Activated T-cell treated with anti-CD3 and anti-CD28 coated beads for 24 hours (primary cell): ENCODE measurements around the gene NDUFAF8.
"Not testable (repeated sequence)": the region's sequence is repeated elsewhere in the genome, so short reads cannot be mapped to it uniquely, and the experiment has no call there.

Experiments used
- DNase-seq: peaks from one replicate; pipeline ENCODE4 v3.0.0-alpha.2; 2020; ENCODE audit warnings: low read depth

Gene NDUFAF8

DNA sequence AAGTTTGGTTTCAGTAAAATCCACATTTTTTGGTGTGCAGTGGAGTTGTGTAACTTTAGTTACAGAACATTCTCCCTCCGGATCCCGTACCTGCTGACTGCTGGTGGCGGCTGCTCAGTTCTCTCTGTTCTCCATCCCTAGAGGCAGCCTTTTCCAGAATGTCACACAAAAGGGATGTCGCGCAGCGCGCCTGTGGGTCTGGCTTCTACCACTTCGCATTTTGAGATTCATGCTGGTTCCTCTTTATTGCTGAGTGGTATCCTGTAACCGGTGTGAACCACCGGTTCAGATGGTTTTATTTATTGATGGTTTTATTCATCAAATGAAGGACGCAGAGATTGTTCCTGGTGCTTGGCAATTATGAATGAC lies 15.4 kb upstream of the NDUFAF8 start:
- DNase-seq: no peak

DNA sequence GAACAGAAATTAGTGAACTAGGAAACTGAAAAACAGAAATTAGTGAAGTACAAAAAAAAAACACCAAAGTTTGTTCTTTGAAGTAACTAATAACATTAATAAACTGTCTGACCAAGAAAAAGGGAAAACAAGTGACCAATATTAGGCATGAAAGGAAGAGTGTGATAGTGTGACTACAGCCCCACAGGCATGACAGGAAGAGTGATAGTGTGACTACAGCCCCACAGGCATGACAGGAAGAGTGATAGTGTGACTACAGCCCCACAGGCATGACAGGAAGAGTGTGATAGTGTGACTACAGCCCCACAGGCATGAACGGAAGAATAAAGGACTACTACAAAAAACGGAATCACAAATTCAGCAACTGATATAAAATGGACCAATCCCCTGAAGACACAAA lies 11.5 kb upstream of the NDUFAF8 start:
- not testable (repeated sequence) for DNase-seq

DNA sequence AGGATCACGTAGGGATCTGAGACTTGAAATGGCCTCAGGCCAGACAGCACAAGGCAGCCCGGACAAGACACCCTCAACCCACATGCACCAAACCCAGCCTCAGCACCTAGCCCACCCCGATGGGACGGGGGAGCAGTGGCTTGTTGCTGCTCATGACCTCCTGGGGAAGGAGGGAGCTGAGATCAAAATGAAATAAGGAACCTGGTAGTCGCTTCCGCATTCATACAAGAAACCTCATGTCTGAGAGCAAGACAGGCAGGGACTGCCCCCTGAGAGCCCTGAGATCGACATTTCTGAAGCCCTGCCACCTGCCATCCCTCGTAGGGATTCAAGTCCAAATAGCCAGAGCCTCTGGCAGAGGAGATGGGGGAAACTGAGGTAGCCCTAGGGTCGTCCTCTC lies 10.7 kb upstream of the NDUFAF8 start:
- no peak for DNase-seq

DNA sequence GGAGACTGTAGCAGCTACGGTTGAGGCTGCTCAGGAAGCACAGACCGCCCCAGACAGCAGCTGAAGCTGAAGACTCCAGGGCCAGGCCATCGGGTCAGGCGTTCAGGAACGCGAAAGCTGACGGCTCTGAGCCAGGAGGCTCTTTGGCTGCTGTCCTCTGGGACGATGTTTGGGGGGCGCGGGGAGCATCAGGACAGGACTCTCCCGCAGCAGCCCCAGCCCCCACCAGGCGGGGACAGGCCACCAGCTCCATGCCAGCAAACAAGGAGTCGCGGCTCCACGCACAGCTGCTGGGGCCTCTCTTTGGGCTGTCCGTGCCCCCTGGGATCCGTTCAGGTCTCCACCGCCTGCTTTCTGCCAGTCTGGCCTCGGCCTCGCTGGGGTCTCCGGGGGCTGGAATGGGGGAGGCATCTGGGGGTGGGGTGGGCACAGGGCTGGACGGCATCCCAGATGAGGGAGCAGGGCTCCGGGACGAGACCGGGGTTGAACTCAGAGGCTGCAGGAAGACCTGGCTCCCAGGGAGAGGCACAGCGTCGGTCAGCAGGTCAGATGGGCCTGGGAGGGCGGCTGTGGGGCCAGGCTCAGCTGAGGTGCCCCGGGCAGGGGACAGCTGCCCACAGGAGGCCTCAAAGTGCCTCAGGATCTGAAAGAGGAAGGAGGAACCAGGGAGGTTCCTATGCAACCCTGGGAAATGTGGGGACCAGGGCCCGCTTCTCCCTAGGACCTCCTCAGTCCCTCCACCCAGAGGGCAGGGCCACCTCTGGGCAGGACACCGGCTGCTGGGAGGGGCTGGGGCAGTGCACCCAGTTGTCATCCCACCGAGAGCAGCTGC lies 10.1 kb upstream of the NDUFAF8 start:
- DNase-seq: no peak

DNA sequence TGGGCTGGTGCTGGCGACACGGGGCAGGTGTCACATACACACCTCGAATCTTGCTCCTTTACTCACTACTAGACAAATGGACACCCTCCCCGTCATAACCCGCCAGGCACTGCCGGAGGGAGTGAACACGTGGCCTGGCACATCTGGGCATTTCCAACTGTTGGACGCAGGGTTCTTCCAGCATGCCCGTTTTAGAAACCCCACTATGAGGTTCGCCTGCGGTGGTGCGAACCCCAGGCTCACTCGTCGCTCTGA lies 9.5 kb upstream of the NDUFAF8 start:
- DNase-seq: no peak

DNA sequence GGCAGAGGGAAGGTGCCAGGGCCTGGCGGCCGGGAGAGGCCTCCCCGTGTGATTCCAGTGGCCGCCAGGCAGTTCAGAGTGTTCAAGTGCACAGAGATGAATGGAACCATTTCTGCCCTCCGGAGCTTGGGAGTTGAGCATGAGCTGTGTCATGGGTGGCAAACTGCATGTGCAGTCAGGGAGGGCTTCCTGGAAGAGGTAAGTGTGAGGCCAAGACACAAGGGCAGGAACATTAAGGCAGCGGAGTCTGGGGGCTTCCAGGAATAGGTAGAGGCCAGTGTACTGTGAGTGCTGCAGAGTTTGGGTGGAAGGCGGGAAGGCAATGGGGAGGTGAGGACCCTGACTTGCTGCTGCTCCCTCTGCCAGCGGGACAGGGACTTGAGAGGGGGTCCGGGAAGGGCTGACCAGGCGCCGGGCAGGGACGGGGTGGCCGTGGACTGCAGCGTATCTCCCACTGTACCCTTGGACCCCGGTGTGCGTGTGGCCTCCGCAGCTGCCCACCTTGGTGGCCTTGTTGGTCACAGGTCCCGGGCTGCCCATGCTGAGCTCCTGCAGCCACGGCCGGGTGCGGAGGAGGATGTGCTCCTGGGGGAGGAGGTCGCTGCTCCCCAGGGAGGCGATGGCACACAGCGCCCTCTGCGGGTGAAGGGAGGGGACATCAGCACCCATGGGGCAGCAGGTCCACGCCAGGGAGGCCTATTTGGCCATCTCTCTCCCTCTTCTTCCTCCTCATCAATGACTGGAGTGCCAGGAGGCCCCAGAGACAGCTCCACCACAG lies 8.9 kb upstream of the NDUFAF8 start:
- DNase-seq: no peak

DNA sequence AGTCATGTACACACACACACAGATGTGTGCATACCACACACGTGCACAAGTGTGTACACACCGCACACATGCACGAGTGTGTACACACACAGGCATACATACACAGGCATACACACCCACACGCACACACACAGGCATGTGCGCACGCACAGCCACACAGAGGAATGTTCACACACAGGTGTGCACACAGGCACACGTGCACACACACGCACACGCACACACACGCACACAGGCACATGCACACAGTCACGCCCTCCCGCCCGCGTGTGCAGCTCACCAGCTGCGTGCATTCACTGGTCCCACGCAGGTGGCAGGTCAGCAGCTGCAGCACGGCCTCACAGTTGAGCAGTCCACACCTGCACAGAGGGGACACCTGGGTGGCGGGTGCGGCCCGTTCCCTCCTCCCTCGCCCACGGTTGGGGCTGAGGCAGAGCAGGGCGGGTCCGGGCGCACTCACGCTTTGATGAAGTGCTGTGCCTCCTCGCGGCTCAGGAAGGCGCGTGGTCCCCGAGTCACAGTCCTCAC lies 7.9 kb upstream of the NDUFAF8 start:
- no peak for DNase-seq

DNA sequence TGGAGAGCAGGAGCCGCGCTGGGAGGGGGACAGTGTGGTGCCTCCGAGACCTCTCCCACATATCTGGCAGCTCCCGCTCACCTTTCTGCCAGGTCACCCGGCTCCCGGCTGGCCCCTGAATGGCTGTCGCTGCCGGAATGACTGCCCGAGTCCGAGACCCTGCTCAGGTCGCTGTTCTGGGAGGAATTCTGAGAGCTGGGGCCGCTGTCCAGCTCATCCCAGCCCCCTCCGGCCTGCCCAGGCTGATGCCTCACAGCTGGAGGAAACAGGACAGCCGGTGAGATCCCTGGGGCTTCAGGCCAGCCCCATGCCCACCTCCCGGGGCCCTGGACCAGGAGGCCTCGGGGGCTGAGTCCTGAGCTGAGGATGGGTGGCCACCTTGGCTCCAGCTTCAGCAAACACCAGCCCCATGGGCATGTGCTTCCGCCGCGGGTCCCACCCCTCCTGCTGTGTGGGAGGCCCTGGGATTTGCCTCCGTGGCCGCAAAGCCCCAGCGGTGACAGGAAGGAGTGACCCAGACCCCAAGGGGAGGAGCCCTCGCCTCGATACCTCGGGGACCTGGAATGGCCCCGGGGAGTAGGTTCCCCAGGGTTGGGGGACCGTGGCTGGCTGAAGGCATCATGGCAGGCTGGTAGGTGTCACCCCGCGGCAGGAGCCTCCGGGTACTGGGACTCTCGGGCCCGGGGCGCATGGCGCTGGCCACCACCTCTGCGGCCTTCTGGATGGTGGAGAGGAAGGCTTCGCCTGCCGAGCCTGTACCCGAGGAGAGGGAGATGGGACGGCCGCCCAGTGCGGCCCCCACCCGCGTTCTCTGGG lies 7.1 kb upstream of the NDUFAF8 start:
- no peak for DNase-seq

DNA sequence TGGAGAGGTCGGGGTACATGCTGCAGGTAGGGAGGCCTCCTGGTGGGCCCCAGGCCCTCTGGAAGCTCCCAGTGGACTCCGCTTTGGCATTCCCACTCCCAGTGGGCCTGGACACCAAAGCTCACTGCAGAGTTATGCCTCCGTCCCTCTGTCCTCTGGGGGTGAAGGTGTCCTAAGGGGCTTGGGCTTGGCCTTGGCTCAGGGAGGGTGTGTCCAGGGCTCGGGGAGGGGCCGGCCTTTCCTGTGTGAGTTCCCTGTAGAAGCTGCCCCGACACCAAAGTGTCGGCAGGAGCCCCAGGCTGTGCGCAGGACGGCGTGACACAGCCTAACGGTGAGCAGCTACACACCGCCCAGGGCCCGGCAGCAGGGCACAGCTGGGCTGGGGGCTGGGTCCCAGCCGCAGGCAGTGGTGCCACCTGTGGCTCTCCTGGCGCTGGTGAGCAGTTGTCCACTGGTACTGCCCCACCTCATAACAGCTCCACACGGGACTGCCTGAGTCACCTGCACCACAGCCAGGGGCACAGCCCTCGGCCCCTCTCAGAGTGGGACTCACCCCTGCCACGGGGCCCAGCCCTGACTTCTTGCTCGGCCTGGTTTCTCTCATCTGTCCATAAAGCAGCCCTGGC lies 6.4 kb upstream of the NDUFAF8 start:
- DNase-seq: no peak

DNA sequence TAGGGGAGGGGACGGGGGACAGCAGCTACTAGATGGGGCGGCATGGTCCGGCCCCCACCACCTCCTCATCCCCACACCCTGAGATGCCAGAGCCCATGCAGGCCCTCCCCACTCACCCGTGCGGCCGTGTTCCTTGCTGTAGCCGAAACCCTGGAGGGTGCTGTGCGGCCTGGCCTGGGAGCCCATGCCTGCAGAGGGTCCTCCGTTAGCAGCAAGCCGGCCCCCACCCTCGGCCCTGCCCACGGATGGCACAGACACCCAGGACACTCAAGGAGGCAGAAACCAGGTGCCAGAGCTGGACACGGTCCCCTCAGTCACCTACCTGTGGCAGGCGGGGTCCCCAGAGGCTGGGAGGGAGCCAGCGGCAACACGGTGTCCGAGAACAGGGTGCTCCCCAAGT lies 5.8 kb upstream of the NDUFAF8 start:
- no peak for DNase-seq

DNA sequence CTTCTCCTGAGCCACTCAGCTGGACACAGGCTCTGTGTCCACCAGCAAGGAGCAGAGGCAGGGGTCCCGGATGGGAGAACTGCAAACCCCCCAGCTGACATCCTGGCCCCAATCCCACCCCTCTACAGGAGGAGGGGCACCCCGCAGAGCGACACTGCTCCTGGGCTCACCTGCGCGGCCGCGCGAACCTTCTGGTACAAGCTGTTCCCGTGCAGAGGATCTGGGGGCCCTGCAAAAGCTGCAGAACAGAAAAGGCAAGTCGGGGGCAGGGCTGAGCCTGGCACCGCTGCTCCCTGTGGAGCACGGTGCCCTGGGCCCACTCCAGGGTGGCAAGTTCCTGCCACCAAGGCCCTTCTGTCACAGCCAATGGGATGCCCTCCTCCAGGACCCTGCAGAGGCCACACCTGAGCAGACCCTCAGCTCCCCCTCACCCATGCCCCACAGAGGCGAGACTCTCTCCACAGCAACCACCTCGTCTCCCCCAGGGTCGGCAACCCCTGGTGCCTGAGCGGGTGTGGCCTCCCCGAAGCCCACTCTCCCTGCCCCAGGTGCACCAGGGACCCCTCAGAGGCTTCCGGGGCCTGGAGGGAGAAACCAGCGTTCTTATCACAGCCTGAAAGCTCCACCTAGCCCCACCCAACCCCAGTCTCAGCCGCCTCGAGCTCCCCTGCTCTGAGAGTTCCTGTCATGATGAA lies 5.2 kb upstream of the NDUFAF8 start:
- no peak for DNase-seq

DNA sequence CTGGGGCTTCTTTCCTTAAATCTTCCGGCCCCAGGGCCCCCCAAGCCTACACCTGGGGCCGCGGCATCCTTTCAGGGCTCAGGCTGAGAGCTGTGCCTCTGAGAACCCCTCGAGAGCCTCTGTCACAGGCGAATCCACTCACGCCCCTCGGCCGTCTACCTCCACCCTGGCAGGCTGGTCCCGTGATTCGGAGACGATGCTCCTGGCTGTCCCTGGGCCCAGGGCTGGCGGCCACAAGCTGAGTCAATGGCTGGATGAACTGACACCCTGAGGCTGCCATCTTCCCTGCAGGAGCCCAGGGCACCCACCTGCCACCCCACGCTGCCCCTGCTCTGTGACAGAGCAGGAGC lies 4.6 kb upstream of the NDUFAF8 start:
- DNase-seq: no peak

DNA sequence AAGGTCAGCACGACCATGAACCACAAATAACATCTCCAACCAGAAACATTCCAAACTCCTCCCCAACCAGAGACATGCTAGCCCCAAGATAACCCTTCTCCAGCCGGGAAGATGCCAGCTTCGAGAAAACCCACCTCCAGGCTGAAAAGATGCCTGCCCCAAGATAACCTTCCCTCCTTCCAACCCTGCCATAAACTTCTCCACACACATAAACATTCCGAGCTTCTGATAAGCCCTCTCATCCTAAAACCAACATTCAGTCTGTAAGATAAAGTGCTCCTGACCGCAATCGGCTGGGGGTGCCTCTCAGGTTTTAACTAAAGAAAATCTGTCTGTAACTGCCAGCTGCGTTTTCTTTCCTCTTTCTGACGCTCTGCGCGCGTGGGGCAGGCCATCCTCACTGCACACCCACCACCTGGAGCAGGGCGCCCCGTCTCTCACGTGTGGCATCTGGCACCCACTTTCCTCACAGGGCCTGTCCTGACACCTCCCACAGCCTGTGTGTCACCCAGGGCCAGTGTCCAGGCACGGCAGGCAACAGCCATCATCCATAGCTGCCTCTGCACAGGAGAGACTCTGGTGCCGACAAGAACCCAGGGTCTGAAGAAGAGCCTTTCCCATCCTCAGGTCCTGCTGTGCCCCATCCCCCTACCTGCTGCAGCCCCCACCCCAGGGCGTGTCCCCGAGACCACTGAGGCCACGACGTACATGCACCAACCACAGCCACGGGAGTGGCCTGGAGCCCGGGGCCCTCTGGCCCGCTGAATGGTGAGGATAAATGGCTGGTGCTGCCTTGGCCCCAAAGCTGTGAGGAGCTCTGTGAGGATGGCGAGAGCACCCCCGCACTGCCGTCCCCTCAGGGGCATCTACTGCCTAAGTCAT lies 3.9 kb upstream of the NDUFAF8 start:
- no peak for DNase-seq

DNA sequence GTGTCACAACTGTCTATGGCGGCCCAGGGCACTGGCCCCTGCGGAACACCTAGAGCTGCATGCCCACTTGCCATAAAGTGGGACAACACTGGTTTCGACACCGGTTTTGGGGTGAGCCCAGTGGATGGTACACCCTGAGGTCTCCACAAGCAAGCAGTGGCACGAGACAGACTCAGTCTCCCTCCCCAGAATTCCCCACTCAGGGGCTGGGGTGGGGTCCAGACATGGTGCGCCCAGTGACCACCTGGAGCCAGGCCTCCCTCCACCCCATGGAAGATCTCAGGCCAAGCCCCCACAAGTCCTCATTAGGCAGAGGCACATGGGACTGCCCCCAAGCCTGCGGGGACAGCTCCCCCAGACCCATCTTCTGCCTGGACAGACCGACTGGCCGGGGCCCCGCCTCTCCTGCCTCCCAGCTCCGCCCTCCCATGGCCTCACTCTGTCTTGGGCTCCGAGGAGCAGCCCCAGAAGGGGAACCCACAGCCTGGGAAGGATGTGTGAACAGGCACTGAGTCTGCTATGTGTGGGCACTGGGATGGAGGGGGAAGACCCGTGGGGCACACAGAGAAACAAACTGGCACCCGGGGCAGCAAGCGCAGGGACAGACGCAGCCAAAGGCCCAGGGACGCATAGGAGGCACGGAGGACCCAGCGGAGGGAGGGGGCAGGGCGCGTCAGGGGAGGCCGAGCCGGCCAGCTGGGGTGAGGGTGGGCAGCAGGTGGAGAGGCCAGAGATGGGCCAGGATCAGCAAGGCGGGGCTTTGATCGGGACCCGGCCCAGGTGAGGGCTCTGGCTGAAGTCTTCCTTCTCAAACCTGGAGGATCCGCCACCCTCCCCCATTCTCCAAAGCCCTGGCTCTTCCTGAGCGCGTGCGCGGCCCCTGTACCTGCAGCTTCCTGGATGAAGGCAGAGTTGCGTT lies 3.0 kb upstream of the NDUFAF8 start:
- DNase-seq: no peak

DNA sequence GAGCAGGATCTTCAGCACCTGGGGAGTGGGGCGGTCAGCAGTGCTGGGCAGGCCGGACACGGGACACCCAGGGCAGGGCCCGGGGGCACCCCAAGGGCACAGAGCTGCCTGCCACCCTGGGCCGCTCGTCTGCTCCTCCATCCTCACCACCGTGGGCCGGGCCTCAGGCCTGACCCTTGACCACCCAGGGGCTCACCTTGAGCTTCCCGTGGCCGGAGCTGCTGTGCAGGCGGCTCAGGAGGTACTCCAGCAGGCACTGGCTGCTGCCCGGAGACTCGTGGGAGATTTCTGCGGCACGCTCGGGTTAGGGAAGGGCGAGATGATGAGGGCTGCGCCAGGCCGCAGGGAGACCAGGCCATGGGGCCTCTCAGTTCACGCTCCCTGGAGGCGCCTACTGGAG lies 2.3 kb upstream of the NDUFAF8 start:
- no peak for DNase-seq

DNA sequence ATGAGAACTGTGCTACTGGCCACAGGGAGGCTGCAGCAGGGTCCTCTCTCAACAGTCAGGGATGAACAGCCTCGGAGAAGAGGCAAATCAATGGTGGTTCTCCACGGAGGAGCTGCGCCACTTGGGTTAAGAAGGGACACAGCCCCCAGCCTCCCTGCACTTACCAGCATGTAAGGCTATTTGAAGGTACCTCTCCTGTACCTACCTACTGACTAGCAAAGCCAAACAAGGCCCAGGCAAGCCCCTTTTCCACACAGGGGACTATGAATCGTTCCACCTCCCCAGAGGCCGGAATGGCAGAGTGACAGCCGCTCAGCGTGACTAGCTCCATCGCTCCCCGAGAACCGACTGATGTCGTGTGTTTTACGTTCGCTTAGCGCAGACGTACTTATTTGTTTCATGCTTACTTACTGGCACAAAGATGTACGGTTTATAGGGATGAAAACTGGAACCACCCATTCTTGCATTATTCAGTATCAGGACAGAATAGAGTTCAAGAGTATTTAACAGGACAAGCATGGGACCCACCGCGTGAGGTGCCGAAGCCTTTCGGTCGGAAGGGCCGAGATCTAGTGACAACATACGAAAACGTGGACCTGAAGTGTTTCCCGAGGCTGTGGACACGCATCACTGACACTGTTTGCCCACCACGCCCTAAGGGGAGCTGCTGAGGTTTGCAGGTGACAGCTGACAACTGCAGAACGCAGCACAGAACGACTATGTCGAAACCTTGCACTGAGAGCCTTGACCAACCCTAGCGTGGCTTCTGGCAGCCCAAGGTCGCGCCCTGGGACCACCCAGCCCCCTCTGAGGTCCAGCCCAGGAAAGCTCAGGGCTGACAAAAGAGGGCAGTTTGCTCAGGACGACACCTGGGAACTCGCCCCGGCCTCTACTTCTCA lies 1.3 kb upstream of the NDUFAF8 start:
- no peak for DNase-seq

DNA sequence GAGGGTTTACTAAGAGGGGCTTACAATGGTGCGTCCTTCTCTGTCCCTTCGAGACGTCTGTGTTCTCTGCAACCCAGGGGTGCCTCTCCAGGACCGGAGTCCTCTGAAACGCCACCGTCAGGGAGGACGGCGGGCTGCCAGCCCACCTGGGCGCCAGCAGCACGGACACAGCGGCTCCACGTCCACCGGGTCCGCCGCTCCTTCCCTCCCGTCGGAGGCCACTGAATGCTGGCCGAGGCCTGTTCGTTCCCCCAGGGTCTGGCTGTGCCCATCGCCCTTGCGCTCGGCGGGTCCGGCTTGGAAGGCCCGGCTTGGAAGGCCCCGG lies 666 bp upstream of the NDUFAF8 start:
- no peak for DNase-seq

DNA sequence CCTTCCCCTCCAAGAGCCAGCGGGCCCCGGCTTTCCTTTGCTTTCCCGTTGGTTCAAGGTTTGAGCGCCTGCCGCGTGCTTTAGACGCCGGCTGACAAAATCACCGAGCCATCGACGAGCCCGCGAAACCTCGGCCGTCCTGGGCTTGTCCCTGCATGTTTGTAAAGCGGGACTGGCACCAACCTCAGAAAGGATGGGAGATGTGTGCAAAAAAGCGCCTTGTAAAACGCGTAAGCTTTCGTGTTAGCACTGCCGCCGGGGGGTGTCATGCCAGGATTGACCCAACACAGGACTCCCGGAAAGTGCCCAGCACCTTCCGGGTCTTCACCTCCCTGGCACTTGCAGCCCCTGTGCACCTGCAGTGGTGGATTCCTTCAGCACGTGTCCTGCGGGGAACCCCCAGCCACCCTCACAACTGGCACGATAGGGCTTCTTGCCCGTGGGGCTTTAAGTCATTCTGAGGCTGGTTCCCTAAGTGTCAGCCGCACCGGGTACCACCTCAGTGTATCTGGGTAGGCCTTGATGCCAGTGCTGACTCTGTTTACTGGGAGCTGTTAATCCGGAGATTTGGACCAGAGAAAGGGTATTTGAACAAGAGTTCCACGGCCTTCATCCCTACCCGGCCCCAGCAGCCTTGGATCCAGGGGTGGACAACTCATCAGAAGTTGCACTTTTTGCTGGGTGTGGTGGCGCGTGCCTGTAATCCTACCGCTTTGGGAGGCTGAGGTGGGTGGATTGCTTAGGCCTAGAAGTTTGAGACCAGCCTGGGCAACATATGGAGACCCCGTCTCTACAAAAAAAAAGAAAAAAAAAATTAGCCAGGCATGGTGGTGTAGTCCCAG lies 817 bp downstream of the NDUFAF8 start:
- peak; percentile 31 for DNase-seq
